ENCODE measurements around the gene EVC2.

The EVC2 gene

DNA sequence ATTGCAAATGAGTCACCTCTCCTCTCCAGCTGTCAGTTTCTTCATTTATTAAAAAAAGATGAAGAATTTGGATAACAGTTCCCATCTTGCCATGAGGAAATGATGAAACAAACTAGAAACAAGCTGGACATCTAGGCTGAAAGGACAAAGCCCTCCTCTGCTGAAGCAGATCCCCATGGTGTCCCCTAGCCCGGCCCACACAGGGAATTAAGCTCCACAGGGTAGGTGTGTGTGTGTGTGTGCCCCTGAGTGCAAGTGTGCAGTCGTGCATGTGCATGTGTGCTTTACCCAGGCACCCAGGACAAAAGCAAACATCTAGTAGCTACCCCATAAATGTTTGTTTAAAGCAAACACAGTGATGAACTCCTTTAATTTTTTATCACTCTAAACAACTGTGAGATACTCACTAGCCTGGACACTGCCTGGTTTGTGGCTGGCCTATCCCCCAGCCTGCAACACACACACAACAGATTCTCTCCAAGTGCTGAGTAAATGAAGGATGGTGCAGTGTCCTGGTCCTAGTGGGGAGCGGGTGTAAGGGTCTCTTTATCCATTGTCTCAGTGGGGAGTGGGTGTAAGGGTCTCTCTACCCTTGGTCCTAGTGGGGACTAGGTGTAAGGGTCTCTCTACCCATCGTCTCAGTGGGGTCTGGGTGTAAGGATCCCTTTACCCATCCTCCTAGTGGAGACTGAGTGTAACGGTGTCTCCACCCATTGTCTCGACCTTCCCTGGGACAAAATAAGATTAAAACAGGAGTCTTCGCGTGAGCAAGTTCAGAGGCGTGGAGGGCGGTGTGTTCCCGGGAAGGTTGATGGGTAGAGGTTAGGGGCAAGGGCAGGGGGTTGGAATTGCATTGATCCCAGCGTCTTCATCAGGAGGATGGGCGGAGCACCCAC, 2.0 kb upstream of the EVC2 start:
- DNase-seq, result peak in 1 of 2 experiments; percentile 1

GRCh38 chr4:5709207-5709575, 832 bp upstream of the EVC2 start:
- peak in 1 of 2 experiments; percentile 1 for DNase-seq

GRCh38 chr4:5707778-5708448, 446 bp downstream of the EVC2 start:
- DNase-seq, result no peak

DNA sequence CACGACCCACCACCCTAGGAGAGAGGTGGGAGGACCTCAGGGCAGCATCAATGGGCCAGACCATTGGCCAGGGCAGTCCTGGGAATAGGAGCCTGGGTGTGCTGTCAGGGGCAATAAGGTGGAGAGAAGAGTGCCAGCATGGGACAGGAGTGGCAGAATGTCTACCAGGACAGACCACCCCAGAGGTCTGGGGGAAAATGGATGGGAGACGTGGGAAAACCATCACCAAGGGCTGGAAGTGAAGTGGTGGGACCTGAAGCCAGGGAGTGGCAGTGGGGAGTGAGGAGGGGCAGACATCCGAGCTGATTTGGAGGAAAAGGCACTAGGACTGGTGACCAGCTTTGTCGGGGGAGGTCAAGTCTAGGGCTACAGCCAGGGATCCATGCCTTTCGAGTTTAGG, 993 bp downstream of the EVC2 start:
- DNase-seq, result no peak

- DNase-seq, result no peak
Observed at GRCh38 chr4:5706486-5707290, 1.7 kb downstream of the EVC2 start.

GRCh38 chr4:5705647-5706320, 2.6 kb downstream of the EVC2 start:
- no peak for DNase-seq

- DNase-seq, result no peak
Observed at GRCh38 chr4:5704276-5704675, 4.1 kb downstream of the EVC2 start.

- DNase-seq, result no peak
Observed at GRCh38 chr4:5703831-5704230, 4.5 kb downstream of the EVC2 start.

DNA sequence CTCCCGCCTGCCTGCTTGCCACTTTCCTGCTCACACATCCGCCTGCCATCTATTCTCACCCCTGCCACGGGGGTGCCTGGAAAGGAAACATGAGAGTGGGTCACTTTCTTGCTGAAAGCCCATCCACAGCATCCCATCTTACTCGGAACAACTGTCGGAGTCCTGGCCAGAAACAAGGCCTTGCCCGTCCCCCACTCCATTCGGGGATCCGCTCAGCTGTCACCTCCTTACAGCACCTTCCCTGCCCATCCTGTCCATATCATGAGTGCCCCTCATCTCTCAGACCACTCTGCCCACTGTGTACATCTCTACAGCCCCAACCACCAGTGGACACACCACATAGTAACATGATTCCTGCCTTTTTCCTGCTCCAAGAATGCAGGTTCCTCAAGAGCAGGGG, 6.4 kb downstream of the EVC2 start:
- DNase-seq, result no peak

- no peak for DNase-seq
Observed at GRCh38 chr4:5700459-5700858, 7.9 kb downstream of the EVC2 start.

- DNase-seq, result no peak
Observed at GRCh38 chr4:5696341-5696740, 12.0 kb downstream of the EVC2 start.

GRCh38 chr4:5693871-5694270, 14.5 kb downstream of the EVC2 start:
- DNase-seq, result no peak

GRCh38 chr4:5691491-5692132, 16.7 kb downstream of the EVC2 start:
- DNase-seq, result no peak

DNA sequence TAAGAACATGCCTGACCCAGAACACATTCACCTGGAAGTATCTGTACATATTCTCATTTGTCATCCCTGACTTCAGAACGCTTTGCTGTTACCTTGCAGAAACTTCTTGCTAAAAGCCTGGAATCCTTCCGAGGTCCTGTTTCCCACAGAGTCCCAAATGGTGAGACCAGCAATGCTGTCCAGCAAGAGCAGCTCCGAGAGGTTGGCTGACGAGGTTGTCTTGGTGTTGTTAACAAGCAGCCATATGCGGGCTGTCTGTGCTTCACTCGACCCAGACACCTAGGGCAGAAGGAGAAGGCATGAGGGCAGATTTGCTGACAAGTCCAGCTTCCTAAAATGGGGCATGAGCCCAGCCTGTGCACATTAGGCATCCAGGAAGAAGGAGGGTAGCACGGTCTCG, 19.3 kb downstream of the EVC2 start:
- no peak for DNase-seq

DNA sequence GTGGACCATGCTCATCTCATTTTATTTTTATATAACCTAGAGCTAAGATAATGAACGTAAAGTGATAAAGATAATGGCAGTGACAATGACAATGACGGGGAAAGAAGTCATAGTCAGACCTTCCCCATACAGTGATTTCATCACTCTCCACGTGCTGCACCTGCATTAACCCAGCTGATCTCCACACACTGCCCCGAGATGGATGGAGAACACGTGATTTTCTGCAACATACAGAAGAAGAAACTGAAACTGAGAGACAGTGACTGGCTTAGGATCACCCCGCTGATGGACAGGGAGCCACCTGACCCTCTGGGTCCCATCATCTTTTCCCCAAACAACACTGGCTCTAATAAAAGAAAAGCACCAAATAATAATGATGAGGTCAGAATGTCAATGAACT, 22.0 kb downstream of the EVC2 start:
- DNase-seq, result no peak

GRCh38 chr4:5685296-5685695, 23.1 kb downstream of the EVC2 start:
- DNase-seq, result no peak

GRCh38 chr4:5683566-5683965, 24.8 kb downstream of the EVC2 start:
- DNase-seq, result peak; percentile 25 to 45

DNA sequence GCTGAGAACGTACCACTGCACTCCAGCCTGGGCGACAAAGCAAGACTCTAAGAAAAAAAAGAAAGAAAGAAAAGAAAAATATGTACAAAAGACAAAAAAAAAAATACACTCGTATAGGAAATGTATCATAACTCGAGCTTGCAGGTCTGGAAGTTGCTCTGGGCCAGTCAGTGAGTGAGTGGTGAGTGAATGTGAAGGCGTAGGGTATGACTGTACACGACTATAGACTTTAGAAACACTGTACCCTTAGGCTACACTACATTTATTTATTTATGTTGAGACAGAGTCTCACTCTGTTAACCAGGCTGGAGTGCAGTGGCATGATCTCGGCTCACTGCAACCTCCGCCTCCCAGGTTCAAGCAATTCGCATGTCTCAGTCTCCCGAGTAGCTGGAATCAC, 29.4 kb downstream of the EVC2 start:
- no peak for DNase-seq

DNA sequence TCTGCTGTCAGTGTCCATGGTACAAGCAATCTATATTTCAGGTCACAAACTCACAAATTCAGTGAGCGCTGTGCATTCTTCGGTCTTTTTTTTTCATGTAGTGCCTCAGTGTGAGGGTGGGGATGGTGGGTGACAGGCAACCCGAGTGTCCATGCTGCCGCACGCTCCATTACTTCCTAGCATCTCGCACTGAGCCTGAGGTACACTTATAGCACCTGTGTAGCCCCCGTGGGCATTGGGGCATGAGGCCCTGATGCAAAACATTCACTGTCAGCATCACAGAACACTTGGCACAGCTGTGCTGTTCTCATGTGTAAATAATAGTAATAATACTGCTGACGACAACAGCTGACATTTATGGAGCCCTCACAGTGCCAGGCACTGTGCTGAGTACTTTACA, 31.6 kb downstream of the EVC2 start:
- DNase-seq, result no peak

GRCh38 chr4:5666741-5667140, 41.6 kb downstream of the EVC2 start:
- DNase-seq, result no peak

DNA sequence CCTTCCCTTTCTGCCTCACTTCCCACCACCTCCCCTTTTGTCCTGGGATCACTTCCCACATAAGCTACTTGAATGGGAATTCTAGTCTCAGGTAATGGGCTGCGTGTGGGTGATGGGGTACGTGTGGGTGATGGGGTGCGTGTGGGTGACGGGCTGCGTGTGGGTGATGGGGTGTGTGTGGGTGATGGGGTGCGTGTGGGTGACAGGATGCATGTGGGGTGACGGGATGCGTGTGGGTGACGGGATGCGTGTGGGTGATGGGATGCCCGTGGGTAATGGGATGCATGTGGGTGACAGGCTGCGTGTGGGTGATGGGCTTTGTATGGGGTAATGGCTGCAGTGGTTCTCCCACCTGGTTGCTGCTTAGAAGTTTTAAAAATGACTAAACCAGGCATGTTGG, 43.6 kb downstream of the EVC2 start:
- DNase-seq, result no peak

DNA sequence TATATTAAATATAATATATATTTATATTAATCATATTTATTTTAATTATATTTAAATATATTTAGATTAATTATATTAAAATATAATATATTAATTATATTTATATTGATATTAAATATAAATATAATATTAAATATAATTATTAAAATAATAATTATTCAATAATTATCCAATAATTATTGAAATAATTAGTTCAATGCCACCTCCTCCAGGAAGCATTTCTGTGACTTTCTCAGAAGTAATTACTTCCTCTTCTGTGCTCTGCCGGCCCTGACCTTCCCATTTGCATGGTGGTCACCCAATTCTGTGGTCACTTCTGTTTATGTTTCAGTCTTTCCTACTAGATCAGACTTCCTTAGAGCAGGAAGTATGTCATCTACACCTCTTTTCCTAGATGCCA, 45.8 kb downstream of the EVC2 start:
- no peak for DNase-seq

DNA sequence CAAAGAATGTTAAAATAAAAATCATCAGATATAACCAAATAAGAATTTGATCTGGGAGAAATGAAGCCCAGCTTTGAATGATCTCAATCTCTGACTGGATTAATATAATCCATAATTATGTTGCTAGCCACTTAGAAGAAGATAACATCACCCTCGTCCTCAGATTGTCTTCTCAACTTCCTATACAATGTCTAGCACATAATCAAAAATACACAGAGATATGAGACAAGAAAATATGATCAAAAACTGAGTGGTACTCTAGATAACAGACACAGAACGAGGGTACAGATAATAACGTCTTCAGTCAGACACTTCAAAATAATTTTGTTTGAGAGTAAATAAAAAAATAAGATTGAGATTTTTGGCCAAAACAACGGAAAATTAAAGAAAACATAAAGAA, 47.1 kb downstream of the EVC2 start:
- no peak for DNase-seq
